DMS53 treated with DMSO at 0.1 percent for 48 hours (cell line): Measurements from ENCODE around the gene OTULINL.

Source experiments
- DNase-seq: peaks from one replicate; lab custom pipeline; 2025; ENCODE audit not compliant: unreplicated experiment; lab: John Stamatoyannopoulos, UW

Gene OTULINL

DNA sequence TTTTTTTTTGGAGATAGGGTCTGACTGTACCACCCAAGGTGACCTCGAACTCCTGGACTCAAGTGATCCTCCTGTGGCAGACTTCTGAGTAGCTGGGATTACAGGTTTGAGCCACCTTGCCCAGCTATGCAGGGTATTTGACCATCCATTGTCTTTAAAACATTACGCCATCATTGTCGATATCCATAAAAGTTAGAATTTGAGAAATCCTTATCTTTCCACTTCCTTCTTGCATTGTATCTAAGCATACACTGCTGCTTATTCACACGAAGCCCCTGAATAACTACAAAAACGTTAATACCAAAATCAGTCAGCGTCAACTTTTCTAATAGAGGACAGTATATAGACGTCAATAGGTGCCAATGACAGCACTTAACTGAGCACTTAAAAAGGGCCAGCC lies 5.4 kb upstream of the OTULINL start:
- no peak for DNase-seq

GRCh38 chr5:14577079-14577725 lies 4.4 kb upstream of the OTULINL start:
- DNase-seq: no peak

- DNase-seq: no peak
Observed at GRCh38 chr5:14577971-14578370, 3.6 kb upstream of the OTULINL start.

- DNase-seq: no peak
Observed at GRCh38 chr5:14579246-14579645, 2.3 kb upstream of the OTULINL start.

GRCh38 chr5:14579731-14580397 lies 1.7 kb upstream of the OTULINL start:
- DNase-seq: no peak

DNA sequence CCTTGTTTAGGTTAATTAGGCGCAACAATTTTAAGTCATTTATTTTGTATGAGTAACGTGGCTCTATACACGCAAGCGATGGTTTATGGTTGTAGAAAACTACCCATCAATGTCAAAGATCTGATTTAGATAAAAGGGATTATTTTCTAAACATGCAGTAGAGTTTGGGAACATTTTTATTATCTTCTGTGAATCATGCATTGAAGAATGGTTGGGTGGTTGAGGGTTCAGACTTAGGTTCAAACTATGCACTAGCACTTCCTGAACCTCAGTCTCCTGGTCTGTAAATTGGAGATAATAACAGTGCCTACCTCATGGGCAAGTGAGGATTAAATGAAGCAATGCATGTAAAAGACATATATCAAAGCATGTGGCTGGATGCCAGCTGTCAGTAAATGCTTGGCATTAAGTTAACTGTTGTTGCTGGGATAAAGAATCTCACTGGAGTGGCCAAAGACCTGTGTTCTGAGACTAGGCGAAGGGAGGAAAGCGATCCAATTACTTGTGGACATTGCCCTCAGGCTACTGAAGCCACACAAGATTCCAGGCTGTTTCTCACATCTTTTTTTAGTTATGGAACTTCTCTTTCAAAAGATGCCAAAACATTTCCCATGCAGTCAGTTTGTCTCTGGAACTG lies 1.1 kb upstream of the OTULINL start:
- no peak for DNase-seq

DNA sequence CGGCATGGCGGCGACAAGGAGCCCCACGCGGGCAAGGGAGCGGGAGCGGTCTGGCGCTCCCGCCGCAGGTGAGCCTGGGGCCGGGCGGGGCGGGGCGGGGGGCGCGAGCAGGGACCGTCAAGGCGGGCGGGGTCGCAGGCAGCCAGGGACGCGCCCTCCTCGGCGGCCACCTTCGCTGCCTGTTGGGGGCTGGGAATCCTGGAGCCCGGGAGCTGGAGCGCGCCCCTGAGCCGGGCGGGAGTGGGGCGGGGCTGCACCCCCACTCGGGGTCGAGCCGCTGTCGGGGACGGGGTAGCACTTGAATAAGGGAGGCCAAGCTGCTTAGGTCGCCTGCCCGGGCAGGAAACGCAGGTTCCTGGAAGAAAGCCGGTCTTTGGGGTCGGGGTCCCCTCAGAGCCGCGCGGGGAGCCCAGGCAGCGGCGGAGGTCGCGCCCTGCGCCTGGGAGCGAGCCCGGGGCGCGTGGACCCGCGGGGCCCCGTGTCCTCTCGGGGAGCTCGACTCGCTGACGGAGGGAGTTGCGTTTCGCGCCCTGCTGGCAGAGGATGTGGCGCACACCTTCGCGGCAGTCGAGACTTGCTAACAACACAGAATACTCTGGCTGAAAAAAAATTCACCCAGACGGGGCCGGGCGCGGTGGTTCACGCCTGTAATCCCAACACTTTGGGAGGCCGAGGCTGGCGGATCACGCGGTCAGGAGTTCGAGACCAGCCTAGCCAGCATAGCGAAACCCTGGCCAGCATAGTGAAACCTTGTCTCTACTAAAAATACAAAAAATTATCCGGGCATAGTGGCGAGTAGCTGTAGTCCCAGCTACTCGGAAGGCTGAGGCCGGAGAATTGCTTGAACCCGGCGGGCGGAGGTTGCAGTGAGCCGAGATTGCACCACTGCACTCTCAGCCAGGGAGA lies 552 bp downstream of the OTULINL start:
- peak; percentile 46 for DNase-seq

GRCh38 chr5:14582797-14583137 lies 1.2 kb downstream of the OTULINL start:
- DNase-seq: no peak

GRCh38 chr5:14584848-14585247 lies 3.3 kb downstream of the OTULINL start:
- no peak for DNase-seq

GRCh38 chr5:14587150-14587549 lies 5.6 kb downstream of the OTULINL start:
- DNase-seq: no peak

GRCh38 chr5:14588145-14588544 lies 6.6 kb downstream of the OTULINL start:
- DNase-seq: no peak

GRCh38 chr5:14588758-14589543 lies 7.4 kb downstream of the OTULINL start:
- peak; percentile 97 for DNase-seq

GRCh38 chr5:14590949-14591348 lies 9.4 kb downstream of the OTULINL start:
- no peak for DNase-seq

DNA sequence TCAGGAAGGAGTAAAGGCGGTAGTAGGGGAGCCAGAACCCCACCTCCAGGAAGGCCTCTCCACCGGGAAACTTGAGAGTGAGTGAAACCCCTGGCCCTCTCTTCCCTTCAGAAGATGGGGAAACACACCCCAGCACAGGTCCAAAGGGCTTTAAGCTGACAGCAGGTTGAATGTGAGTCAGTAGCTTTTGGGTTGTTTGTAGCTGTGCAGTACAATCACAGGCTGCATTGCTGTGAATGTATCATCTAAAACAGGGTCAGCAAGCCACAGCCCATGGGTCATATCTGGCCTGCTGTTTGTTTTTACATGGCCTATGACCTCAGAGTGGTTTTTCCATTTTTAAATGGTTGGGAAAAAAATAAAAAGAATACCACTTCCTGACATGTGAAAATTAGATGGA lies 10.0 kb downstream of the OTULINL start:
- no peak for DNase-seq

GRCh38 chr5:14593326-14594021 lies 11.9 kb downstream of the OTULINL start:
- DNase-seq: no peak

DNA sequence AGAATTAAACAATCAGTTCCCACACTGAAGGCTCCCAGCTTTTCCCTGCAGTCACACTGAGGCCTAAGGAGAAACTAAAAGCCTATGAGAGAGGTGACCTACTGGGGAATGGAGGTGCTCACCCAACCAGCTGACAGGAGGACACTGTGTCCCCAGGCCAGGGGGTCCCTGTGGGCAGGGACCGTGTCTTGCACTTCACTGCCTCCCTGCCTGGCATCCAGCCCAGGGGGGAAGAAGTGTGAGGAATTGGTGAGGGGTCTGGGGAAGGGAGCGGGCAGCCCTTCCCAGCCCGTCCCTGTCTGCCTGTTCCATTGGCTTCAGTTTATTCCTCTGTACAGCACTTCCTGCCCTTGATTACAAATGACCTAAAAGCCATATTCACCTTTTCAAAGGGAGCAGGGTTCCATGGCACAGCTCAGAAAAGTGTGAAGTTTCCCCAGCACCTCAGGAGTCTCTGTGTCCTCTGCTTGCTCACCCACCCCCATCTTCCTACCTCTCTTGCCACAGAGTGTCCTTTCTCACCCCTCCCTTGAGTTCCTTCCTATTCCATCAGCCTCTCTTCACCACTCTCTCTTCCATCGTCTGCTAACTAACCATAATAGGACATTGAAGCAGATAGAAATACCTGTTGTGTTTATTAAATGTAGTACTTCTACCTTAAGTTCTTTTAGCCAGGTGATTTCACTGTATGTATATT lies 12.9 kb downstream of the OTULINL start:
- no peak for DNase-seq

GRCh38 chr5:14595189-14595588 lies 13.6 kb downstream of the OTULINL start:
- no peak for DNase-seq

DNA sequence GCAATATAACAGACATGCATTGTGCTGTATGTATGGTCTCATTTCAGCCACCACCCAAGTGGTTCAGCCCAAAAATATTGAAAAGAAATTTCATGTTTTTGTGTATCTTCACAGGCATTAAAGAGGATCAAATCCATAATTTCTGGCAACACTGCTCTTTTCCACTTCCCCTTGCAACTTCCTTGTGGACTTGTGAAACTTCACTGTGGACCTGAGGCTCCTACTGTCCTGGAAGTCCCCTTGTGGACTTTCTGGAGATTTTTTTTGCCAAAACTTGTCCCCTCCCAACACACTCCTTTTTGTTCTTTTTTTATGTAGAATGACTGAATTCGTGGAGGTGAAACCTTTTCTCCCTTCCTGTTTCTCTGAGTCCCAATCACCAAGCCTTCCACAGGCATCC lies 14.3 kb downstream of the OTULINL start:
- DNase-seq: no peak

DNA sequence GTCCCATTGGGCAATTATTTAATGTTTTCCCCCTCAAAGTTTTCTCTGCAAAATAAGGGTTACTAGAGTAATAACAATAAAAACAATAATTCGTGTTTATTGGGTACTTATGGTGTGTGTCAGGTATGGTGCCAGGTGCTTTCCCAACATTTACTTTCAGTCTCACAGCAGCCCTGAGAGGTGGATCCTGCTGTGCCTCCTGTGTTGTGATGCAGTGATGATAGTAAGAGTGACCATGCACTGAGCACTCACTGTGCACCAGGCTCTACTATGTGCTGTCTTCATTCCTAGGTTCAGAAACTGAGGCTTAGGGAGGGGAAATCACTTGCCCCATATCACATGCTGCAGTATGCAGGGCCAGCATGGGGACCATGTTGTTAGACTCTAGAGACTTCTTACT lies 15.5 kb downstream of the OTULINL start:
- DNase-seq: no peak

- DNase-seq: no peak
Observed at GRCh38 chr5:14598225-14598624, 16.6 kb downstream of the OTULINL start.
